ENCODE results near the gene PSPC1. TPM values are rescaled to one million over a fixed set of nuclear protein-coding genes. Genes with fewer than 3 reads are reported as not detected.
"Not testable (repeated sequence)": the region's sequence is repeated elsewhere in the genome, so short reads cannot be mapped to it uniquely, and the experiment has no call there.

Gene PSPC1
- total RNA-seq, 6 donors from 2014 or later: 38.0 to 265 (median 69.7) TPM

DNA sequence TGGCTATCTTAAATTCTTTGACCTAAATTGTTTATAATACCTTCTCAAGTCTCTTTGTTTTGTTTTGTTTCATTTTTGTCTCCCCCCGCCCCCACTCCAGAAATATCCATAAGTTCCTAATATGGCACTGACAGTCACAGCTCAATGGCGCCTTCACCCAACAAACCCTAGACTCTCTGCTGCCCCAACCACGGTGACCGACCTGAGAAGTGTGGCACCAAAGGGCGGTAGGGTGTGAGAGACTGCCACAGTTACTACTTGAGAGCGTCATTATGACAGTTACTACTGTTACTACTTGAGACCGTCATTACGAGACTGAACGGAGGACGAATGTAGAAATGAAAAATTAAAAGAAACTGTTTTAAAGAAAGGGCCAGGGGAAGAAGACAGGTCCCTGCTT is 34.4 kb upstream of the PSPC1 start:
- Histone ChIP-seq H3K9me3 (no peaks in the 10 kb centered on the region), H3K27ac (no peak overlapping the region), H3K36me3 (peaks cover 0 to 22% (median 4%) of the 10 kb centered on the region in 4 donors), H3K27me3 (no peaks in the 10 kb centered on the region), H3K4me3 (no peak overlapping the region), H3K4me1 (peaks cover 0 to 3% (median 0%) of the 10 kb centered on the region in 4 donors)
- no peak for TF ChIP-seq POLR2A (IDR thresholded peaks at IDR 0.05)
- WGBS, 2 donors: 86 to 88% methylated on average over 10 of the region's 10 CpGs
- ATAC-seq (ENCODE audit: low FRiP score in 2 of 2) (no peak), DNase-seq (no peak)

DNA sequence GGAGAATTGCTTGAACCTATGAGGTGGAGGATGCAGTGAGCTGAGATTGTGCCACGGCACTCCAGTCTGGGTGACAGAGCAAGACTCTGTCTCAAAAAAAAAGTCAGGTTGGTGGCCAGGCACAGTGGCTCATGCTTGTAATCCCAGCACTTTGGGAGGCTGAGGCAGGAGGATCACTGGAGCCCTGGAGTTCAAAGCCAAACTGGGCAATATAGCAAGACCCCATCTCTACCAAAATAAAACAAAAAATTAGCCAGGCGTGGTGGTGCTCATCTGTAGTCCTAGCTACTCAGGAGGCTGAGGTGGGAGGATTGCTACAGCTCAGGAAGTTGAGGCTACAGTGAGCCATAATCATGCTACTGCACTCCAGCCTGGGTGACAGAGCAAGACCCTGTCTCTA is 33.1 kb upstream of the PSPC1 start:
- not testable (repeated sequence) for H3K9me3 ChIP-seq; H3K27me3 ChIP-seq; H3K4me1 ChIP-seq; DNase-seq; ATAC-seq (ENCODE audit: low FRiP score in 2 of 2); H3K4me3 ChIP-seq; H3K27ac ChIP-seq
- WGBS, 2 donors: 91 to 100% methylated on average over 2 of the region's 2 CpGs
- peaks cover 0 to 15% (median 4%) of the 10 kb centered on the region in 4 donors for H3K36me3 ChIP-seq

DNA sequence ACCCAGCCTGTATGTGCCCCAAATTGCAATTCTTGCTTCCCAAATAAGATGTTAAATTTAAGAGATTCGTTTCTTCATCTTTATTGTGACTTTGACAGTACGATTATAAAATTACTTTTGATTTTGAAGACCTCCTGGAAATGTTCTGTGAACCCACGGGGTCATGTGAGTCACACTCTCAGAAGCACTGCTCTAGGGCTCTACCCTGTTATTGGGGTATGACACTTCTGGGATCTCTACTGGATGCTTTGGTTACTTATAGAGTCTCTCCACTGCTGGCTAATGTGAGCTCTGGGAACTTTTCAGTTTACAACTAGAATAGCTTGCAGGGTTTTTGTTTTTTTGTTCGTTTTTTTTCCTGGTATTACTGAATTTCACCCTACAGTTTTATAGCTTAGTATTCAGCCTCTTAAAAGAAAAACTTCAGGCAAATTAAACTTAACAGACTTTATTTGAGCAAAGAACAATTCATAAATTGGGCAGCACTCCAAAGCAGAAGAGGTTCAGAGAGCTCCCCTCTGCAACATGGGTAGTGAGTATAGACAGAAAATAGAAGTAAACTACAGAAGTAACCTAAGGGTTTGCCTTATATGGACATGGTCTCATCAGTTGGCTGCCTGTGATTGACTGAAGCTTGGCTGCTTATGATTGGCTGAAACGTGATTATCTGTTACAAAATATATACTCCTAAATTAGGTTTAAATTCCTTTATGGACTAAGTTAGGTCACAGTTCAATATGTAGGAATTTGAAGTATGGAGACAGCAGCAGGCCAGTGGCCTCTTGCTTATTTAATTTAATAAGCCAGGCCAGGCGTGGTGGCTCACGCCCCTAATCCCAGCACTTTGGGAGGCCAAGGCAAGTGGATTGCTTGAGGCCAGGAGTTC is 28.5 kb upstream of the PSPC1 start:
- no peak for ATAC-seq (ENCODE audit: low FRiP score in 2 of 2)
- WGBS, 2 donors: 92 to 96% methylated on average over 7 of the region's 7 CpGs

DNA sequence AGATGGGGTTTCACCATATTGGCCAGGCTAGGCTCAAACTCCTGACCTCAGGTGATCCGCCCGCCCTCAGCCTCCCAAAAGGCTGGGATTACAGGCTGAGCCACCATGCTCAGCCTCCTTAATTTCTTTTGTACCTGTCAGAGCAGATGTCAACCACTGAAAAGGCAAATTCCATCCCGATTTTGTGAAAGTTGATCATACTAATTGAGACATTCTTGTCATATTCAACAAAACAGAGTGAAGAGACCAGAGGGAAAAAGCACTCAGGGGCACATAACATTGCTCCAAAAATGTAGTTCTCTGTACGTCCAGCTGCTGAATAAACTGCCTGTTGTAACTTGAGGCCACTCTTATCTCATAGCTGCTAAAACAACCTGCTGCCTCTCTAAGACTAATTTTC is 27.4 kb upstream of the PSPC1 start:
- ATAC-seq (ENCODE audit: low FRiP score in 2 of 2) (no peak), DNase-seq (no peak)
- Histone ChIP-seq H3K27ac (no peak overlapping the region), H3K27me3 (no peaks in the 10 kb centered on the region), H3K4me3 (no peak overlapping the region), H3K4me1 (no peaks in the 10 kb centered on the region), H3K9me3 (no peaks in the 10 kb centered on the region), H3K36me3 (no peaks in the 10 kb centered on the region)
- TF ChIP-seq EP300 (IDR thresholded peaks at IDR 0.05) (no peak), POLR2A (IDR thresholded peaks at IDR 0.05) (no peak), POLR2AphosphoS5 (IDR thresholded peaks at IDR 0.05) (no peak)
- TF ChIP-seq, protein P1, sequence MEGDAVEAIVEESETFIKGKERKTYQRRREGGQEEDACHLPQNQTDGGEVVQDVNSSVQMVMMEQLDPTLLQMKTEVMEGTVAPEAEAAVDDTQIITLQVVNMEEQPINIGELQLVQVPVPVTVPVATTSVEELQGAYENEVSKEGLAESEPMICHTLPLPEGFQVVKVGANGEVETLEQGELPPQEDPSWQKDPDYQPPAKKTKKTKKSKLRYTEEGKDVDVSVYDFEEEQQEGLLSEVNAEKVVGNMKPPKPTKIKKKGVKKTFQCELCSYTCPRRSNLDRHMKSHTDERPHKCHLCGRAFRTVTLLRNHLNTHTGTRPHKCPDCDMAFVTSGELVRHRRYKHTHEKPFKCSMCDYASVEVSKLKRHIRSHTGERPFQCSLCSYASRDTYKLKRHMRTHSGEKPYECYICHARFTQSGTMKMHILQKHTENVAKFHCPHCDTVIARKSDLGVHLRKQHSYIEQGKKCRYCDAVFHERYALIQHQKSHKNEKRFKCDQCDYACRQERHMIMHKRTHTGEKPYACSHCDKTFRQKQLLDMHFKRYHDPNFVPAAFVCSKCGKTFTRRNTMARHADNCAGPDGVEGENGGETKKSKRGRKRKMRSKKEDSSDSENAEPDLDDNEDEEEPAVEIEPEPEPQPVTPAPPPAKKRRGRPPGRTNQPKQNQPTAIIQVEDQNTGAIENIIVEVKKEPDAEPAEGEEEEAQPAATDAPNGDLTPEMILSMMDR (IDR thresholded peaks at IDR 0.05): no peak
- WGBS, 2 donors: 90% methylated on average over 4 of the region's 4 CpGs

More for the DNA sequence above, 28.5 kb upstream of the PSPC1 start:
- Histone ChIP-seq H3K4me1 (no peaks in the 10 kb centered on the region), H3K9me3 (no peaks in the 10 kb centered on the region), H3K4me3 (no peak overlapping the region), H3K36me3 (no peaks in the 10 kb centered on the region), H3K27ac (no peak overlapping the region), H3K27me3 (no peaks in the 10 kb centered on the region)
- no peak for TF ChIP-seq POLR2A (IDR thresholded peaks at IDR 0.05)
- TF ChIP-seq, protein P1 (IDR thresholded peaks at IDR 0.05): no peak
- no peak for TF ChIP-seq EP300 (IDR thresholded peaks at IDR 0.05)
- no peak for TF ChIP-seq POLR2AphosphoS5 (IDR thresholded peaks at IDR 0.05)
- DNase-seq: no peak

DNA sequence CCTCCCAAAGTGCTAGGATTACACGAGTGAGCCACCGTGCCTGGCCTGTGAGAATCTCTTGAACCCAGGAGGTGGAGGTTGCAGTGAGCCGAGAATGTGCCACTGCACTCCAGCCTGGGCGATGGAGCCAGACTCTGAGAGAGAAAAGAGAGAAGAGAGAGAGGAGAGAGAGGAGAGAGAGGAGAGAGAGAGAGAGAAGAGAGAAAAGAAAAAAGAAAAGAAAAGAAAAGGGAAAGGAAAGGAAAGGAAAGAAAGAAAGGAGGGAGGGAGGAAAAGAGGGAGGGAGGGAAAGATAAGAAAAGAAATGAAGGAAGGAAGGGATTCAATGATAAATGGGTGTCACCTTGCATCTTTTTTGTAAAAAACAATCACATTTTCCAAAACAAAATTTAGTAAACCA is 23.0 kb upstream of the PSPC1 start:
- TF ChIP-seq POLR2A (IDR thresholded peaks at IDR 0.05): no peak
- TF ChIP-seq POLR2AphosphoS5 (IDR thresholded peaks at IDR 0.05): no peak
- TF ChIP-seq, protein P1 (IDR thresholded peaks at IDR 0.05): no peak
- no peak for TF ChIP-seq EP300 (IDR thresholded peaks at IDR 0.05)
- Histone ChIP-seq H3K4me1 (no peaks in the 10 kb centered on the region), H3K9me3 (no peaks in the 10 kb centered on the region), H3K27ac (no peak overlapping the region), H3K27me3 (no peaks in the 10 kb centered on the region), H3K36me3 (no peaks in the 10 kb centered on the region), H3K4me3 (no peak overlapping the region)
- ATAC-seq (ENCODE audit: low FRiP score in 2 of 2): no peak
- 80 to 83% methylated on average over 4 of the region's 4 CpGs for WGBS, 2 donors
- DNase-seq: no peak

DNA sequence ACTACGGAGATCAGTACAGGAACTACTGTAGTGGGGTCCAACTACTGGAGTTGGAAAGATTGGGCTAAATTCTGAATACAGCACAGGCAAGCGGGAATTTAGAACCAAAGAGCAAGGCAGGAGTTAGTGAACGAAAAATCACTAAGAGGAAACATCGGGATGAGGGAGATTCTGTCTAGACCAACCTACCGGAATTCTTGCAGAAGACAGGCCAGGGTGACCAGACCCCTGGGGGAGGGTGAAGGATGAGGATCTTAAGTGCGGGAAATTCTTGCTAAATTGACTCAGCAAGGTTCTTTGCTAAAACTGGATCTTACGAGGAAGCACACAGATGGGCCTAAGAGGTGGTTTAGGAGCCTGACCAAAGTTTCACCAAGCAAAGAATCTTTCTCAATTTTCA is 13.2 kb upstream of the PSPC1 start:
- Histone ChIP-seq H3K4me1 (peaks cover 0 to 10% (median 2%) of the 10 kb centered on the region in 4 donors), H3K9me3 (no peaks in the 10 kb centered on the region), H3K27ac (no peak overlapping the region), H3K4me3 (no peak overlapping the region), H3K36me3 (no peaks in the 10 kb centered on the region), H3K27me3 (no peaks in the 10 kb centered on the region)
- no peak for DNase-seq
- 78 to 93% methylated on average over 7 of the region's 7 CpGs for WGBS, 2 donors
- TF ChIP-seq EP300 (IDR thresholded peaks at IDR 0.05): no peak
- TF ChIP-seq POLR2AphosphoS5 (IDR thresholded peaks at IDR 0.05): no peak
- TF ChIP-seq, protein P1 (IDR thresholded peaks at IDR 0.05): no peak
- no peak for TF ChIP-seq POLR2A (IDR thresholded peaks at IDR 0.05)
- no peak for ATAC-seq (ENCODE audit: low FRiP score in 2 of 2)
